ENCODE measurements around the gene RGS5. TPM values are rescaled to one million over a fixed set of nuclear protein-coding genes. Genes with fewer than 3 reads are reported as not detected.

RGS5 gene
- polyA plus RNA-seq, 6 donors from 2014 or later, result 0.48 to 1.4 (median 1.1) TPM; not detected in 2

GRCh38 chr1:163203561-163203960 lies 845 bp upstream of the RGS5 start:
- DNase-seq (no peak), ATAC-seq (ENCODE audit: low read depth in 2 of 2) (no peak)
- H3K9me3 Mint-ChIP-seq, result no peaks in the 10 kb centered on the region
- H3K4me1 Mint-ChIP-seq, result no peaks in the 10 kb centered on the region
- H3K36me3 Mint-ChIP-seq, result no peaks in the 10 kb centered on the region
- no peak overlapping the region for H3K27ac Mint-ChIP-seq
- H3K27me3 Mint-ChIP-seq, result peaks cover 0 to 10% (median 5%) of the 10 kb centered on the region in 3 donors
- no peak overlapping the region for H3K4me3 Mint-ChIP-seq

DNA sequence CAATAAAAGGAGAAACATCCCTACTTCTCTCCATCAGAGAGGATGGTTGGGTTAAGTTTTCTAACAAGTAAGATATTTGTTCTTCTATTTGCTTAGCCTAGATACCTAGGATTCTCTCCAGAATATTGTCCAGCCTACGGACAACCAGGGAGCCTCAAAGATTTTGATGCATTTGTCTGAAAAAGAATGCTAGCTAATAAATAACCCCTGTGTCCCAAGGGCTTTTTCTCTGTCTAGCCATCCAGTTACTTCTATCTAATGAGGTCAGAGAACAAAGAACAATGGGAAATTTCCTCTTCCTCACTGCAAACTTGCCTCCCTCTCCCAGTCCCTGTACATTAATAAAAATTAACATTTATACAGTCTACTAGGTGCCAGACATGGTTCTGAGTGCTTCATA lies 810 bp downstream of the RGS5 start:
- Mint-ChIP-seq H3K4me3 (no peak overlapping the region), H3K27me3 (peaks cover 3 to 17% (median 11%) of the 10 kb centered on the region in 3 donors), H3K9me3 (no peaks in the 10 kb centered on the region), H3K4me1 (no peaks in the 10 kb centered on the region), H3K36me3 (no peaks in the 10 kb centered on the region), H3K27ac (no peak overlapping the region)
- ATAC-seq (ENCODE audit: low read depth in 2 of 2) (no peak), DNase-seq (no peak)

- no peaks in the 10 kb centered on the region for H3K4me1 Mint-ChIP-seq
- no peaks in the 10 kb centered on the region for H3K36me3 Mint-ChIP-seq
- no peak overlapping the region for H3K27ac Mint-ChIP-seq
- ATAC-seq (ENCODE audit: low read depth in 2 of 2) (no peak), DNase-seq (no peak)
- no peak overlapping the region for H3K4me3 Mint-ChIP-seq
- peaks cover 10 to 17% (median 14%) of the 10 kb centered on the region in 3 donors for H3K27me3 Mint-ChIP-seq
- no peaks in the 10 kb centered on the region for H3K9me3 Mint-ChIP-seq
These were observed 5.7 kb downstream of the RGS5 start for GRCh38 chr1:163197022-163197421.

- peaks cover 10 to 17% (median 14%) of the 10 kb centered on the region in 3 donors for H3K27me3 Mint-ChIP-seq
- ATAC-seq (ENCODE audit: low read depth in 2 of 2) (no peak), DNase-seq (no peak)
- no peak overlapping the region for H3K27ac Mint-ChIP-seq
- no peak overlapping the region for H3K4me3 Mint-ChIP-seq
- no peaks in the 10 kb centered on the region for H3K36me3 Mint-ChIP-seq
- H3K4me1 Mint-ChIP-seq, result no peaks in the 10 kb centered on the region
- no peaks in the 10 kb centered on the region for H3K9me3 Mint-ChIP-seq
These were observed 6.3 kb downstream of the RGS5 start for GRCh38 chr1:163196449-163196787.

GRCh38 chr1:163195728-163196448 lies 6.8 kb downstream of the RGS5 start:
- Mint-ChIP-seq H3K4me1 (no peaks in the 10 kb centered on the region), H3K4me3 (no peak overlapping the region), H3K27me3 (peaks cover 10 to 17% (median 14%) of the 10 kb centered on the region in 3 donors), H3K9me3 (no peaks in the 10 kb centered on the region), H3K27ac (no peak overlapping the region), H3K36me3 (no peaks in the 10 kb centered on the region)
- ATAC-seq (ENCODE audit: low read depth in 2 of 2) (no peak), DNase-seq (no peak)

DNA sequence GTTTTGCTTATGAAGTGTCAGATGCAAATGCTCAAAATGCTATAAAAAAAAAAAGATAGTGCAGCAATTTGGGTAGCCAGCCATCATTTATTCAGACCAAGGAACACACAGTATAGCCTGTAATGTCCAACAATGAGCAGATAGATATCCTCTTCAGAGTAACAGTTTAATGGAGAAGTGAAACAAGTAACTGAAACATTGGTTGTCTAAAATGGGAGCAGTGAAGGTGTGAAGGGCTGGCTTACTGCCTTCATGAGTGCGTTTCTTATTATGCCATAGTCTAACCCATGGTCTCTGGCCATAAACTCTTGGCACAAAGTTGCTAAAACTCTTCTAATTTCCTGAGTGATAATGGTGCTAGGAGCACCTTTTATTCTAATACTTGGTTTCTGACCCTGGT lies 11.4 kb downstream of the RGS5 start:
- ATAC-seq (ENCODE audit: low read depth in 2 of 2) (no peak), DNase-seq (no peak)
- Mint-ChIP-seq H3K9me3 (no peaks in the 10 kb centered on the region), H3K36me3 (no peaks in the 10 kb centered on the region), H3K4me3 (no peak overlapping the region), H3K27ac (no peak overlapping the region), H3K4me1 (no peaks in the 10 kb centered on the region), H3K27me3 (peaks cover under 1 to 12% (median 4%) of the 10 kb centered on the region in 3 donors)

- Mint-ChIP-seq H3K27me3 (peaks cover 0 to 15% (median 12%) of the 10 kb centered on the region in 3 donors), H3K36me3 (no peaks in the 10 kb centered on the region), H3K4me1 (no peaks in the 10 kb centered on the region), H3K4me3 (no peak overlapping the region), H3K9me3 (no peaks in the 10 kb centered on the region), H3K27ac (no peak overlapping the region)
- DNase-seq (no peak), ATAC-seq (ENCODE audit: low read depth in 2 of 2) (no peak)
These were observed 13.8 kb downstream of the RGS5 start for GRCh38 chr1:163188947-163189346.

DNA sequence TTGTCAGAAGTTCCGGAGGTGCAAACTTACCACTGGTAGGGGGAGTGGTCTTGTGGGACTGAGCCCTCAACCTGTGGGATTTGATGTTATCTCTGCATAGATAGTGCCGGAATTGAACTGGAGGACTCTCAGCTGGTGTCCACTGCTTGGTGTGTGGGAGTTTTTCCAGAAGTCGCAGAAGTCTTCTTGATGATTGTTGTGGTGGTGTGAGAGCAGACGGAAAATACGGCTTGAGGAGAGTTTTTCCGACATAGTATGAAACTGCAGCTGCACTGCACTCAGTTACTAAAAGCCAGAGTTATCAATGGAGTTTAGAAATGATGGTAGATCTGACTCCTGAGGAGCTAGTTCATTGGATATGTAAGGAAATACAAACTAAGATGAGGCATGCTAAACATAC lies 14.9 kb downstream of the RGS5 start:
- Mint-ChIP-seq H3K4me3 (no peak overlapping the region), H3K9me3 (no peaks in the 10 kb centered on the region), H3K36me3 (no peaks in the 10 kb centered on the region), H3K27me3 (peaks cover 0 to 17% (median 12%) of the 10 kb centered on the region in 3 donors), H3K27ac (no peak overlapping the region), H3K4me1 (no peaks in the 10 kb centered on the region)
- ATAC-seq (ENCODE audit: low read depth in 2 of 2), result no peak
- no peak for DNase-seq

DNA sequence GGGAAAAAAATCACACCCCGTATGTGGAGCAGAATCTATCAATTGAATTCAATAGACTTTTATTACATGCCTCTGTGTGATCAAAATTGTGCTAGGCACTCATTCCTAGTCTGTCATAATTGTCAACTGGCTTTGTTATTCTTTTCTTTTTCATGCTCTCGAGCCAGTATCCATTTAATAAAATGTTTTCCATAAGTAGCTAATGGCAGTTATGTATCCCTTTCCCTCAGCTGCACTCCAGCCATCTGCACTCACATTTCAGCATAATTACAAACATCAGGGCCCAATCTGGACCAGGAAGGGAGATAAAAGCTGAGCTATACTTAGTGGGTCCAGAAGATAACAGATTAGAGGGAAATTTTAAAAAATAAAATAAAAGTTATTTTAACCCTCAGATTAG lies 15.9 kb downstream of the RGS5 start:
- H3K27me3 Mint-ChIP-seq, result peaks cover 0 to 17% (median 12%) of the 10 kb centered on the region in 3 donors
- DNase-seq (no peak), ATAC-seq (ENCODE audit: low read depth in 2 of 2) (no peak)
- no peak overlapping the region for H3K4me3 Mint-ChIP-seq
- H3K36me3 Mint-ChIP-seq, result no peaks in the 10 kb centered on the region
- no peaks in the 10 kb centered on the region for H3K9me3 Mint-ChIP-seq
- no peaks in the 10 kb centered on the region for H3K4me1 Mint-ChIP-seq
- H3K27ac Mint-ChIP-seq, result no peak overlapping the region

GRCh38 chr1:163182330-163182949 lies 20.3 kb downstream of the RGS5 start:
- Mint-ChIP-seq H3K27me3 (peaks cover 5 to 17% (median 12%) of the 10 kb centered on the region in 3 donors), H3K27ac (no peak overlapping the region), H3K9me3 (peaks cover 0 to 2% (median 0%) of the 10 kb centered on the region in 7 donors), H3K4me1 (no peaks in the 10 kb centered on the region), H3K4me3 (no peak overlapping the region), H3K36me3 (no peaks in the 10 kb centered on the region)
- no peak for ATAC-seq (ENCODE audit: low read depth in 2 of 2)
- no peak for DNase-seq

- Mint-ChIP-seq H3K4me1 (no peaks in the 10 kb centered on the region), H3K4me3 (no peak overlapping the region), H3K27me3 (peaks cover 12 to 22% (median 16%) of the 10 kb centered on the region in 3 donors), H3K27ac (no peak overlapping the region), H3K36me3 (no peaks in the 10 kb centered on the region), H3K9me3 (peaks cover 0 to 2% (median 0%) of the 10 kb centered on the region in 7 donors)
- DNase-seq, result no peak
- no peak for ATAC-seq (ENCODE audit: low read depth in 2 of 2)
These were observed 24.1 kb downstream of the RGS5 start for GRCh38 chr1:163178628-163179027.

DNA sequence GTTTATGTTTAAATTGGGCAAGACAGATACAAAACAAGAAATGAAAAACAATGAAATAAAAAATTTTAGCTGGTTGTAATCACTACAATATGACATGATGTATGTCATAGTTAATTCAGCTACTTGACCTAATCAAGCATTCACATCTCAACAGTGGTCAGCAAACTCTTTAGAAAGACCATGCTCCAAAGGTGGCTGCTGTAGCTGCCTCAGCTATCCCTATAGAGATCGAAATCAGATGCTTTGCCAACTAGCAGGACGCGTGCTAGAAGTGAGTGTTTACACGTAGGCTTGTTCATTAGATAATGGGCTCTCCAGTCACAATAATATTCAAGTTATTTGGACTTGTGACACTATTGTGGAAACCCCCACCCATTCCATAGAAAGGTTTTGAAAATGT lies 25.9 kb downstream of the RGS5 start:
- Mint-ChIP-seq H3K36me3 (no peaks in the 10 kb centered on the region), H3K4me1 (no peaks in the 10 kb centered on the region), H3K27ac (no peak overlapping the region), H3K4me3 (no peak overlapping the region), H3K9me3 (peaks cover 0 to 2% (median 0%) of the 10 kb centered on the region in 7 donors), H3K27me3 (peaks cover 16 to 25% (median 16%) of the 10 kb centered on the region in 3 donors)
- no peak for DNase-seq
- ATAC-seq (ENCODE audit: low read depth in 2 of 2), result no peak

- Mint-ChIP-seq H3K27me3 (peaks cover 11 to 21% (median 20%) of the 10 kb centered on the region in 3 donors), H3K36me3 (no peaks in the 10 kb centered on the region), H3K4me1 (no peaks in the 10 kb centered on the region), H3K4me3 (no peak overlapping the region), H3K27ac (no peak overlapping the region), H3K9me3 (no peaks in the 10 kb centered on the region)
- ATAC-seq (ENCODE audit: low read depth in 2 of 2) (no peak), DNase-seq (no peak)
These were observed 27.9 kb downstream of the RGS5 start for GRCh38 chr1:163174524-163175437.
